Calu3 (cell line): ENCODE results near the gene PSMB3. TPM values are rescaled to one million over a fixed set of nuclear protein-coding genes. Genes with fewer than 3 reads are reported as not detected.
A peak's percentile ranks its signal among the peaks of the same experiment; 100 is the strongest.

ENCODE experiments used
- BruUV-seq: library from RNA; stranded (reverse); fragments of 400-500 nt; replicated peaks from 2 replicates; lab custom pipeline; 2021; lab: Mats Ljungman, UMichigan
- CTCF ChIA-PET: fragments of 300-600 bp; sonication (Branson Sonifier 250); formaldehyde crosslinking; loops from one replicate; lab custom pipeline; 2022; ENCODE audit warnings: antibody characterized with exemption; lab: Charles Lee
- DNase-seq: peaks from one replicate; pipeline ENCODE4 v3.0.0; 2022
- H3K27ac Mint-ChIP-seq: one replicate; pipeline ENCODE4 v1.8.0; 2022; ENCODE audit warnings: mixed read lengths; ENCODE audit not compliant: unreplicated experiment
- H3K27me3 Mint-ChIP-seq: one replicate; pipeline ENCODE4 v1.8.0; 2022; ENCODE audit warnings: mixed read lengths; ENCODE audit not compliant: unreplicated experiment
- H3K36me3 Mint-ChIP-seq: one replicate; pipeline ENCODE4 v1.8.0; 2022; ENCODE audit warnings: mild to moderate bottlenecking, moderate library complexity, mixed read lengths; ENCODE audit not compliant: insufficient read depth, unreplicated experiment
- H3K4me1 Mint-ChIP-seq: one replicate; pipeline ENCODE4 v1.8.0; 2022; ENCODE audit warnings: mild to moderate bottlenecking, low read depth, mixed read lengths; ENCODE audit not compliant: unreplicated experiment
- H3K4me3 Mint-ChIP-seq: one replicate; pipeline ENCODE4 v1.8.0; 2022; ENCODE audit warnings: mild to moderate bottlenecking, low read depth, moderate library complexity, mixed read lengths; ENCODE audit not compliant: unreplicated experiment
- H3K9me3 Mint-ChIP-seq: one replicate; pipeline ENCODE4 v1.8.0; 2022; ENCODE audit warnings: low read depth, mixed read lengths; ENCODE audit not compliant: unreplicated experiment
- CTCF ChIP-seq: fragments of 200-600 bp; IDR thresholded peaks from one replicate; pipeline ENCODE4 v1.8.0; 2022; ENCODE audit warnings: antibody characterized with exemption; ENCODE audit not compliant: unreplicated experiment
- intact Hi-C: fragments of 100-400 bp; cut with micrococcal nuclease; formaldehyde crosslinking; loops from one replicate; pipeline ENCODE4 v1.10.0; 2022; ENCODE audit not compliant: unreplicated experiment
- total RNA-seq: library from RNA; stranded (reverse); gene quantifications from 2 replicates; pipeline ENCODE4 v1.2.3, GENCODE V29; 2022

The PSMB3 gene
- total RNA-seq, 1 experiment from 2014 or later: 935 TPM

DNA sequence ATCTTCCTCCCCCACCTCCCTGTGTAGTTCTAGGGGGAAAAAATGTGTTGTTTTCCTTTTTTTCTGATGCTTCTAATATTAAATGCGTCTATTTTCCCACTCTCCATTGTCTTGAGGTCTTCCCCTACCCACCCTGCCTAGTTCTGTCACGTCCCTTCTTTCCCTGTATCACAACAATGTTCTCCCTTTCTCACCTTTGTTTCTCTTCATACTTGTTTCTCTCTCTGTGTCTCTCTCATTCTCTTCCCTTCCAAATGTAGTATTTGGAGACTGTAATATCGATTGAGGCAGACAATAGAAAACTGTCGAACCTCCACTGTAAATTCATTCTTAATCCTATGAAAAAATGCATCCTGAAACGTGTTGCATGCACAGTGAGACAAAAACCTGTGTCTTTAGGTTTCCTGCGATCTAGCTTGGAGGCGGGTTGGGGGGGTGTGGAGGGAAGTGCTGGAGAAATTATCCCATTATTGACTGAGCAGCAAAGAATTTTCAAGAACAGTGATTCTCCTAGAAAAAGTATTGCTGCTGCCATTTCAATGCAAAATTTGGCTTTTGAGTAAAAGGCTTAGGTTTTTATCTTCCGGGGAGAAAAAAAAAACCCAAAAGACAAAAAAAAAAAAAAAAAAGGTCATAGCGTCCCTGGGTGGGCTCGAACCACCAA lies 1.3 kb upstream of the PSMB3 start:
- TF ChIP-seq CTCF: no peak
- Mint-ChIP-seq H3K9me3 (no peaks in the 10 kb centered on the region), H3K36me3 (peaks cover 92% of the 10 kb centered on the region), H3K4me3 (peak overlapping the region; percentile 78), H3K4me1 (peaks cover 36% of the 10 kb centered on the region), H3K27ac (peak overlapping the region; percentile 85), H3K27me3 (no peaks in the 10 kb centered on the region)
- peak; percentile 74 for DNase-seq
- CTCF ChIA-PET: interaction anchor here (0.5 to 1.9 kb wide), 15 partner anchors 12 to 1188 kb away, joined by 3 to 11 read pairs (median 4); partner anchors contain the start of genes ARHGAP23, CISD3 and LASP1
- BruUV-seq: no TSS peak
- intact Hi-C loops: loop anchor here (2.0 to 5.0 kb wide), 3 partner anchors 48 to 401 kb away; partner anchors contain the start of gene PLXDC1

GRCh38 chr17:38751808-38752307 lies 683 bp upstream of the PSMB3 start:
- CTCF ChIA-PET: interaction anchor here (0.5 to 2.0 kb wide), 17 partner anchors 9 to 1188 kb away, joined by 3 to 11 read pairs (median 4); partner anchors contain the start of gene CISD3
- intact Hi-C loops: loop anchor here (2.0 to 5.0 kb wide), 3 partner anchors 49 to 400 kb away; partner anchors contain the start of gene PLXDC1
- Mint-ChIP-seq H3K9me3 (no peaks in the 10 kb centered on the region), H3K4me3 (peak overlapping the region; percentile 78), H3K27me3 (no peaks in the 10 kb centered on the region), H3K4me1 (peaks cover 30% of the 10 kb centered on the region), H3K27ac (peak overlapping the region; percentile 85), H3K36me3 (peaks cover 92% of the 10 kb centered on the region)
- TSS peak; percentile 56 for BruUV-seq
- TF ChIP-seq CTCF: no peak
- DNase-seq: peak; percentile 99

DNA sequence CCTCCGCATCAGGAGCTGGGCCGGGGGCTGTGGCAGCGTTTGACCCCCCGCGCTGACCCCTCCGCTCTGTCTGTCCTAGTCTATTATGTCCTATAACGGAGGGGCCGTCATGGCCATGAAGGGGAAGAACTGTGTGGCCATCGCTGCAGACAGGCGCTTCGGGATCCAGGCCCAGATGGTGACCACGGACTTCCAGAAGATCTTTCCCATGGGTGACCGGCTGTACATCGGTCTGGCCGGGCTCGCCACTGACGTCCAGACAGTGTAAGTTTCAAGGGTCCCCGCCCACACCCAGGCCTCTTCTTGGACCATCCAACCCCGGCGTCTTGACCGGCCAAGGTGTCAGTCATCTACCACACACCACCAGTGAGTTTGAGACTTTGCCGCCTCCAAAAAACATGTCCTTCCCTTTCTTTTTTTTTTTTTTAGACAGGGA lies 548 bp downstream of the PSMB3 start:
- no peaks in the 10 kb centered on the region for H3K9me3 Mint-ChIP-seq
- peaks cover 84% of the 10 kb centered on the region for H3K36me3 Mint-ChIP-seq

GRCh38 chr17:38761612-38762011 lies 9.1 kb downstream of the PSMB3 start:
- Mint-ChIP-seq H3K4me1 (no peaks in the 10 kb centered on the region), H3K27me3 (no peaks in the 10 kb centered on the region), H3K4me3 (no peak overlapping the region), H3K27ac (no peak overlapping the region), H3K36me3 (peaks cover 89% of the 10 kb centered on the region), H3K9me3 (no peaks in the 10 kb centered on the region)
- BruUV-seq: no TSS peak
- peak; percentile 78 for TF ChIP-seq CTCF
- intact Hi-C loops: no loop called here
- peak; percentile 73 for DNase-seq
- CTCF ChIA-PET: interaction anchor here (0.6 to 2.1 kb wide), 6 partner anchors 9 to 413 kb away, joined by 3 to 15 read pairs (median 3); partner anchors contain the start of gene PSMB3

More for the DNA sequence above, 548 bp downstream of the PSMB3 start:
- TF ChIP-seq CTCF: no peak
- Mint-ChIP-seq H3K27ac (peak overlapping the region; percentile 85), H3K4me3 (peak overlapping the region; percentile 78), H3K27me3 (no peaks in the 10 kb centered on the region), H3K4me1 (peaks cover 28% of the 10 kb centered on the region)
- CTCF ChIA-PET: interaction anchor here (2.0 kb wide), 1 partner anchor 401 kb away, joined by 9 read pairs; no protein-coding TSS in a partner anchor
- DNase-seq: no peak
- intact Hi-C loops: loop anchor here (5.0 kb wide), 2 partner anchors 114 to 399 kb away; partner anchors contain the start of gene PLXDC1
- TSS peak; percentile 70 for BruUV-seq
